ENCODE data around the gene SCAF1. TPM values are rescaled to one million over a fixed set of nuclear protein-coding genes. Genes with fewer than 3 reads are reported as not detected.

SCAF1 gene
- total RNA-seq, 4 donors from 2014 or later, result 19.2 to 50.9 (median 30.9) TPM

- Histone ChIP-seq H3K36me3 (peaks cover 52 to 69% (median 63%) of the 10 kb centered on the region in 4 donors), H3K27me3 (peaks cover 0 to 31% (median 11%) of the 10 kb centered on the region in 4 donors), H3K27ac (replicated peaks in 1 of 4) (peak overlapping the region in 2 of 4 donors; percentile 36 to 66), H3K9me3 (no peaks in the 10 kb centered on the region), H3K4me3 (peak overlapping the region in 1 of 4 donors; percentile 2), H3K4me1 (peaks cover 27 to 41% (median 29%) of the 10 kb centered on the region in 4 donors)
- 89% methylated on average over 18 of the region's 27 CpGs for WGBS
- intact Hi-C loops (cut with DNase I), result no loop called here
- no peak for DNase-seq (ENCODE audit: extremely low spot score)
- TF ChIP-seq POLR2A (IDR thresholded peaks at IDR 0.05; ENCODE audit: low read depth) (no peak), EP300 (IDR thresholded peaks at IDR 0.05) (no peak), POLR2AphosphoS5 (IDR thresholded peaks at IDR 0.05) (no peak)
- TF ChIP-seq, protein P1, sequence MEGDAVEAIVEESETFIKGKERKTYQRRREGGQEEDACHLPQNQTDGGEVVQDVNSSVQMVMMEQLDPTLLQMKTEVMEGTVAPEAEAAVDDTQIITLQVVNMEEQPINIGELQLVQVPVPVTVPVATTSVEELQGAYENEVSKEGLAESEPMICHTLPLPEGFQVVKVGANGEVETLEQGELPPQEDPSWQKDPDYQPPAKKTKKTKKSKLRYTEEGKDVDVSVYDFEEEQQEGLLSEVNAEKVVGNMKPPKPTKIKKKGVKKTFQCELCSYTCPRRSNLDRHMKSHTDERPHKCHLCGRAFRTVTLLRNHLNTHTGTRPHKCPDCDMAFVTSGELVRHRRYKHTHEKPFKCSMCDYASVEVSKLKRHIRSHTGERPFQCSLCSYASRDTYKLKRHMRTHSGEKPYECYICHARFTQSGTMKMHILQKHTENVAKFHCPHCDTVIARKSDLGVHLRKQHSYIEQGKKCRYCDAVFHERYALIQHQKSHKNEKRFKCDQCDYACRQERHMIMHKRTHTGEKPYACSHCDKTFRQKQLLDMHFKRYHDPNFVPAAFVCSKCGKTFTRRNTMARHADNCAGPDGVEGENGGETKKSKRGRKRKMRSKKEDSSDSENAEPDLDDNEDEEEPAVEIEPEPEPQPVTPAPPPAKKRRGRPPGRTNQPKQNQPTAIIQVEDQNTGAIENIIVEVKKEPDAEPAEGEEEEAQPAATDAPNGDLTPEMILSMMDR (IDR thresholded peaks at IDR 0.05), result no peak
Observed at GRCh38 chr19:49686503-49687088, 44.6 kb downstream of the SCAF1 start.

DNA sequence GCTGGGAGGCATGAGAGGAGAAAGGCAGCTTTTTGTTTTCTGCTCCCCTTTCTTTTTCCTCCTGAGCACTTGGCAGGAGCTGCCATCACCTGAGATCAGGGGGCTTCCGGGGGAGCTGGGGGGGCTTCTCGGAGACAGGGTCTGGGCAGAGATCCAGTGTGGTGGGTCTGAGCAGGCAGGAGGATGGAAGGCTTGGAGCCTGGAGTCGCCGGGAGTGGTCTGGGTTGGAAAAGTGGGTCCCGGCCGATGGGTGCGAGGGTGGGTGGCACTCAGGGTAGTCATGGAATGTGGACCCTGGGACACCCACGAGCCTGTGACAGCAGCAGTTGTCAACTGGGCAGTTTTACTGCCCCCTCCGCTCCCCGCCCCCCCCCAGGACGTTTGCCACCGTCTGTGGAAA is 45.1 kb downstream of the SCAF1 start:
- Histone ChIP-seq H3K27ac (replicated peaks in 1 of 4) (peak overlapping the region in 3 of 4 donors; percentile 31 to 66 (median 36)), H3K36me3 (peaks cover 46 to 64% (median 58%) of the 10 kb centered on the region in 4 donors), H3K27me3 (peaks cover 0 to 37% (median 13%) of the 10 kb centered on the region in 4 donors), H3K9me3 (no peaks in the 10 kb centered on the region), H3K4me1 (peaks cover 31 to 41% (median 33%) of the 10 kb centered on the region in 4 donors), H3K4me3 (peak overlapping the region in 1 of 4 donors; percentile 3)
- TF ChIP-seq EP300 (IDR thresholded peaks at IDR 0.05) (no peak), POLR2A (IDR thresholded peaks at IDR 0.05; ENCODE audit: low read depth) (no peak), POLR2AphosphoS5 (IDR thresholded peaks at IDR 0.05) (no peak)
- TF ChIP-seq, protein P1 (IDR thresholded peaks at IDR 0.05), result no peak
- 68% methylated on average over 12 of the region's 12 CpGs for WGBS
- no peak for DNase-seq (ENCODE audit: extremely low spot score)
- intact Hi-C loops (cut with DNase I), result no loop called here

GRCh38 chr19:49687566-49688316 is 45.7 kb downstream of the SCAF1 start:
- H3K4me1 ChIP-seq, result peaks cover 31 to 41% (median 33%) of the 10 kb centered on the region in 4 donors
- DNase-seq (ENCODE audit: extremely low spot score), result no peak
- WGBS, result 62% methylated on average over 15 of the region's 26 CpGs
- H3K27ac ChIP-seq (replicated peaks in 1 of 4), result peak overlapping the region; percentile 38 to 66 (median 52)
- peaks cover 40 to 58% (median 52%) of the 10 kb centered on the region in 4 donors for H3K36me3 ChIP-seq
- intact Hi-C loops (cut with DNase I), result no loop called here
- TF ChIP-seq POLR2AphosphoS5 (IDR thresholded peaks at IDR 0.05) (no peak), POLR2A (IDR thresholded peaks at IDR 0.05; ENCODE audit: low read depth) (no peak), EP300 (IDR thresholded peaks at IDR 0.05) (no peak)
- TF ChIP-seq, protein P1 (IDR thresholded peaks at IDR 0.05), result no peak
- peak overlapping the region; percentile 16 to 56 (median 51) for H3K4me3 ChIP-seq
- H3K9me3 ChIP-seq, result no peaks in the 10 kb centered on the region
- peaks cover 0 to 42% (median 13%) of the 10 kb centered on the region in 4 donors for H3K27me3 ChIP-seq

DNA sequence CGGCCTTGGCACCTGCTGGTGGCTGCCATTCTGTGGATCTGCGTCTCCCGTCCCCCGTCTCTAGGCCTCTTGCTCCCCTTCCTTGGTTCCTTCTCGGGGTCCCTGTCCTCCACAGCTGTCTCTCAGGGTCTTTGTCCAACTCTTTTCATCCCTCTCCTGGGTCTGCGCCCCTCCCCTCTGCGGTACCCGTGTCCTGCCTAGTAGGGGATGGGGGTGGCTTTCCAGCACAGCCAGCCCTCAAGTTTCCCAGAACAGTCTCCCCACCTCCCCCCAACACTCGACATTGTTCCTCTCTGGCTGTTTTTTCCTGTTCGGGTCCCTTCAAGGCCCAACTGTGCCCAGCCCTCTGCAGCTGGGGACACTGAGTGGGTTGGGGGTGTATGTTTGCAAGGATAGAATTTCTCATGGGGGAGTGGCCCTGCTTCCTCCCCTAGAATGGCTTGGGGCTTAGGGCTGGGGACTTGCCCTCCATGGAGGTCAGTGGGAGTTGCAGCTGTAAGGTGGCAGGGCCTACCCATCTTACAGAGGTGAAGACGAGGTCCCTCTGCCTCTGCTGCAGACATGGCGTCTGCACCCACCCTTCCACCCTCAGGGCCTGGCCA is 46.6 kb downstream of the SCAF1 start:
- Histone ChIP-seq H3K4me1 (peaks cover 31 to 41% (median 33%) of the 10 kb centered on the region in 4 donors), H3K27me3 (peaks cover 0 to 43% (median 13%) of the 10 kb centered on the region in 4 donors), H3K27ac (replicated peaks in 1 of 4) (peak overlapping the region; percentile 38 to 70 (median 52)), H3K4me3 (peak overlapping the region; percentile 51 to 63 (median 54)), H3K9me3 (no peaks in the 10 kb centered on the region), H3K36me3 (peaks cover 33 to 49% (median 45%) of the 10 kb centered on the region in 4 donors)
- 73% methylated on average over 10 of the region's 12 CpGs for WGBS
- intact Hi-C loops (cut with DNase I), result no loop called here
- TF ChIP-seq POLR2AphosphoS5 (IDR thresholded peaks at IDR 0.05) (peak in 1 of 2 donors; percentile 13), EP300 (IDR thresholded peaks at IDR 0.05) (no peak)
- TF ChIP-seq, protein P1 (IDR thresholded peaks at IDR 0.05), result no peak
- DNase-seq (ENCODE audit: extremely low spot score), result no peak

Measured in esophagus muscularis mucosa (tissue), 4 donors.